H1 (cell line): ENCODE measurements around the gene FH. TPM values are rescaled to one million over a fixed set of nuclear protein-coding genes. Genes with fewer than 3 reads are reported as not detected.

Source experiments
- BRCA1 ChIP-seq: IDR thresholded peaks from 2 replicates; pipeline ENCODE4 v1.6.1; 2012; ENCODE audit warnings: low read depth, low read length, improper control_type of control experiment
- CHD2 ChIP-seq: IDR thresholded peaks from 2 replicates; pipeline ENCODE4 v1.6.1; 2012; ENCODE audit warnings: low read length, improper control_type of control experiment
- GABPA ChIP-seq: IDR thresholded peaks from 2 replicates; pipeline ENCODE4 v1.6.1; 2011; ENCODE audit warnings: mild to moderate bottlenecking, low read length, moderate library complexity, borderline replicate concordance; ENCODE audit not compliant: insufficient read depth
- KDM4A ChIP-seq: IDR thresholded peaks from one replicate; pipeline ENCODE4 v1.7.1; 2012; ENCODE audit warnings: low read depth, mild to moderate bottlenecking, moderate library complexity, low read length, inconsistent platforms; ENCODE audit not compliant: severe bottlenecking
- MAX ChIP-seq: IDR thresholded peaks from 2 replicates; pipeline ENCODE4 v1.6.1; 2012; ENCODE audit warnings: inconsistent platforms
- POLR2AphosphoS5 ChIP-seq: IDR thresholded peaks from 2 replicates; pipeline ENCODE4 v1.6.1; 2011; ENCODE audit warnings: low read depth, low read length
- POU5F1 ChIP-seq: IDR thresholded peaks from 2 replicates; pipeline ENCODE4 v1.6.1; 2011; ENCODE audit warnings: low read depth, mild to moderate bottlenecking, low read length, moderate library complexity
- SAP30 ChIP-seq: fragments of 300-600 bp; sonication (generic); IDR thresholded peaks from 2 replicates; pipeline ENCODE4 v1.7.1; 2012; ENCODE audit warnings: low read length, moderate library complexity, mild to moderate bottlenecking, inconsistent platforms; ENCODE audit not compliant: insufficient read depth, insufficient replicate concordance
- SP1 ChIP-seq: IDR thresholded peaks from 2 replicates; pipeline ENCODE4 v1.6.1; 2011; ENCODE audit warnings: low read depth, low read length
- USF2 ChIP-seq: IDR thresholded peaks from 2 replicates; pipeline ENCODE4 v1.6.1; 2011; ENCODE audit warnings: low read length, improper control_type of control experiment
- polyA plus RNA-seq, 7 experiments: library from polyadenylated mRNA; depleted of rRNA in 3 of 7; stranded (reverse) in 5 of 7; unstranded in 2 of 7; fragments of >200 nt in 5 of 7; fragments of 200-250 nt in 2 of 7; gene quantifications; 1 replicate in 5 of 7; 2 replicates in 1 of 7; 4 replicates in 1 of 7; pipeline versions ENCODE4 v1.2.1 to v1.2.3, GENCODE V29; 2011 to 2013; ENCODE audit warnings: missing spikeins in 2 of 7, mixed read lengths in 2 of 7
- total RNA-seq: library from RNA; stranded (reverse); fragmentation: NEBNext Ultra II Directional; extraction: Animal tissue kit (Norgen Biotek cat#: 25700); gene quantifications from 2 replicates; pipeline ENCODE4 v1.2.1, GENCODE V29; 2021
- TF ChIP-seq, protein P1 (sequence below): fragments of 300-600 bp; sonication (generic); IDR thresholded peaks from 2 replicates; pipeline ENCODE4 v1.7.1; 2012; ENCODE audit warnings: low read length, moderate library complexity, mild to moderate bottlenecking, inconsistent platforms; ENCODE audit not compliant: insufficient replicate concordance

FH gene
- total and polyA plus RNA-seq, 2 of the 8 experiments (the other 6 are each of a cell fraction or from before 2014, with no cell fraction given), result 45.0 to 81.9 TPM

GRCh38 chr1:241479294-241479693, 40.3 kb downstream of the FH start (continued):
- TF ChIP-seq, protein P1, sequence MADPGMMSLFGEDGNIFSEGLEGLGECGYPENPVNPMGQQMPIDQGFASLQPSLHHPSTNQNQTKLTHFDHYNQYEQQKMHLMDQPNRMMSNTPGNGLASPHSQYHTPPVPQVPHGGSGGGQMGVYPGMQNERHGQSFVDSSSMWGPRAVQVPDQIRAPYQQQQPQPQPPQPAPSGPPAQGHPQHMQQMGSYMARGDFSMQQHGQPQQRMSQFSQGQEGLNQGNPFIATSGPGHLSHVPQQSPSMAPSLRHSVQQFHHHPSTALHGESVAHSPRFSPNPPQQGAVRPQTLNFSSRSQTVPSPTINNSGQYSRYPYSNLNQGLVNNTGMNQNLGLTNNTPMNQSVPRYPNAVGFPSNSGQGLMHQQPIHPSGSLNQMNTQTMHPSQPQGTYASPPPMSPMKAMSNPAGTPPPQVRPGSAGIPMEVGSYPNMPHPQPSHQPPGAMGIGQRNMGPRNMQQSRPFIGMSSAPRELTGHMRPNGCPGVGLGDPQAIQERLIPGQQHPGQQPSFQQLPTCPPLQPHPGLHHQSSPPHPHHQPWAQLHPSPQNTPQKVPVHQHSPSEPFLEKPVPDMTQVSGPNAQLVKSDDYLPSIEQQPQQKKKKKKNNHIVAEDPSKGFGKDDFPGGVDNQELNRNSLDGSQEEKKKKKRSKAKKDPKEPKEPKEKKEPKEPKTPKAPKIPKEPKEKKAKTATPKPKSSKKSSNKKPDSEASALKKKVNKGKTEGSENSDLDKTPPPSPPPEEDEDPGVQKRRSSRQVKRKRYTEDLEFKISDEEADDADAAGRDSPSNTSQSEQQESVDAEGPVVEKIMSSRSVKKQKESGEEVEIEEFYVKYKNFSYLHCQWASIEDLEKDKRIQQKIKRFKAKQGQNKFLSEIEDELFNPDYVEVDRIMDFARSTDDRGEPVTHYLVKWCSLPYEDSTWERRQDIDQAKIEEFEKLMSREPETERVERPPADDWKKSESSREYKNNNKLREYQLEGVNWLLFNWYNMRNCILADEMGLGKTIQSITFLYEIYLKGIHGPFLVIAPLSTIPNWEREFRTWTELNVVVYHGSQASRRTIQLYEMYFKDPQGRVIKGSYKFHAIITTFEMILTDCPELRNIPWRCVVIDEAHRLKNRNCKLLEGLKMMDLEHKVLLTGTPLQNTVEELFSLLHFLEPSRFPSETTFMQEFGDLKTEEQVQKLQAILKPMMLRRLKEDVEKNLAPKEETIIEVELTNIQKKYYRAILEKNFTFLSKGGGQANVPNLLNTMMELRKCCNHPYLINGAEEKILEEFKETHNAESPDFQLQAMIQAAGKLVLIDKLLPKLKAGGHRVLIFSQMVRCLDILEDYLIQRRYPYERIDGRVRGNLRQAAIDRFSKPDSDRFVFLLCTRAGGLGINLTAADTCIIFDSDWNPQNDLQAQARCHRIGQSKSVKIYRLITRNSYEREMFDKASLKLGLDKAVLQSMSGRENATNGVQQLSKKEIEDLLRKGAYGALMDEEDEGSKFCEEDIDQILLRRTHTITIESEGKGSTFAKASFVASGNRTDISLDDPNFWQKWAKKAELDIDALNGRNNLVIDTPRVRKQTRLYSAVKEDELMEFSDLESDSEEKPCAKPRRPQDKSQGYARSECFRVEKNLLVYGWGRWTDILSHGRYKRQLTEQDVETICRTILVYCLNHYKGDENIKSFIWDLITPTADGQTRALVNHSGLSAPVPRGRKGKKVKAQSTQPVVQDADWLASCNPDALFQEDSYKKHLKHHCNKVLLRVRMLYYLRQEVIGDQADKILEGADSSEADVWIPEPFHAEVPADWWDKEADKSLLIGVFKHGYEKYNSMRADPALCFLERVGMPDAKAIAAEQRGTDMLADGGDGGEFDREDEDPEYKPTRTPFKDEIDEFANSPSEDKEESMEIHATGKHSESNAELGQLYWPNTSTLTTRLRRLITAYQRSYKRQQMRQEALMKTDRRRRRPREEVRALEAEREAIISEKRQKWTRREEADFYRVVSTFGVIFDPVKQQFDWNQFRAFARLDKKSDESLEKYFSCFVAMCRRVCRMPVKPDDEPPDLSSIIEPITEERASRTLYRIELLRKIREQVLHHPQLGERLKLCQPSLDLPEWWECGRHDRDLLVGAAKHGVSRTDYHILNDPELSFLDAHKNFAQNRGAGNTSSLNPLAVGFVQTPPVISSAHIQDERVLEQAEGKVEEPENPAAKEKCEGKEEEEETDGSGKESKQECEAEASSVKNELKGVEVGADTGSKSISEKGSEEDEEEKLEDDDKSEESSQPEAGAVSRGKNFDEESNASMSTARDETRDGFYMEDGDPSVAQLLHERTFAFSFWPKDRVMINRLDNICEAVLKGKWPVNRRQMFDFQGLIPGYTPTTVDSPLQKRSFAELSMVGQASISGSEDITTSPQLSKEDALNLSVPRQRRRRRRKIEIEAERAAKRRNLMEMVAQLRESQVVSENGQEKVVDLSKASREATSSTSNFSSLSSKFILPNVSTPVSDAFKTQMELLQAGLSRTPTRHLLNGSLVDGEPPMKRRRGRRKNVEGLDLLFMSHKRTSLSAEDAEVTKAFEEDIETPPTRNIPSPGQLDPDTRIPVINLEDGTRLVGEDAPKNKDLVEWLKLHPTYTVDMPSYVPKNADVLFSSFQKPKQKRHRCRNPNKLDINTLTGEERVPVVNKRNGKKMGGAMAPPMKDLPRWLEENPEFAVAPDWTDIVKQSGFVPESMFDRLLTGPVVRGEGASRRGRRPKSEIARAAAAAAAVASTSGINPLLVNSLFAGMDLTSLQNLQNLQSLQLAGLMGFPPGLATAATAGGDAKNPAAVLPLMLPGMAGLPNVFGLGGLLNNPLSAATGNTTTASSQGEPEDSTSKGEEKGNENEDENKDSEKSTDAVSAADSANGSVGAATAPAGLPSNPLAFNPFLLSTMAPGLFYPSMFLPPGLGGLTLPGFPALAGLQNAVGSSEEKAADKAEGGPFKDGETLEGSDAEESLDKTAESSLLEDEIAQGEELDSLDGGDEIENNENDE, result no peak
- TF ChIP-seq GABPA (no peak), SAP30 (no peak), SP1 (no peak), KDM4A (no peak), POU5F1 (no peak), POLR2AphosphoS5 (no peak), USF2 (no peak), CHD2 (no peak), MAX (no peak), BRCA1 (no peak)
